Measurements from ENCODE around the gene ACTN4.

ACTN4 gene

DNA sequence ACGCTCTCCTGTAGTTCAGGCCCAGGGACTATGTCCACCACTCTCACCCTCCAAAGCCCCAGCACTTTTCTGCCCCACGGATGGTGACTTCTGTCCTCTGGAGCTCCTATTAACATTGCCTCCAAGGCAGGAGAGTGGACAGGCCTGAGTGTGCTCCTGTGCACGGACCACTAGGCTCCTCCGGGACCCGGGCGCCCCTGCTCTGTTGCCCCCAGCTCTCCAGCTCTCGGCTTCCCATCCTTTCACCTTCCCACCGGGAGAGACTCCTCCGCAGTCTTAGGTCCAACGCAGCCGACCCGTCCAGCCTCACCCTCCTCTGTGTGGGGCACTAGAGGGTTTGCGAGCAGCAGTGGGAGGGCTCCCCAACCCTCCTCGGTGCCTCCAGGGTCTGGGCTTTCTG is 66.4 kb downstream of the ACTN4 start:
- Histone ChIP-seq H3F3A (ENCODE audit: low read depth) (no peaks in the 10 kb centered on the region), H3K9me2 (replicated peaks; ENCODE audit: low read depth, low read length) (no peaks in the 10 kb centered on the region), H3K4me3 (ENCODE audit: low read length, poor library complexity, severe bottlenecking) (no peak overlapping the region), H4K20me1 (ENCODE audit: insufficient read depth, low read length, poor library complexity, severe bottlenecking) (no peaks in the 10 kb centered on the region), H3K4me1 (ENCODE audit: insufficient read depth, low read length, poor library complexity, severe bottlenecking) (no peaks in the 10 kb centered on the region), H3K79me2 (ENCODE audit: insufficient read depth, low read length) (no peaks in the 10 kb centered on the region), H2AFZ (ENCODE audit: low read length) (no peak overlapping the region), H3K9ac (ENCODE audit: low read depth, low read length, poor library complexity, severe bottlenecking) (no peak overlapping the region), H3K36me3 (ENCODE audit: insufficient read depth, low read length) (peaks cover 90% of the 10 kb centered on the region; the same call in 1 of the 2 replicates), H3K9me3 (ENCODE audit: insufficient read depth, low read depth, low read length) (no peaks in the 10 kb centered on the region), H3K4me2 (ENCODE audit: low read depth, low read length, poor library complexity, severe bottlenecking) (no peak overlapping the region), H3K27me3 (ENCODE audit: insufficient read depth, low read length, poor library complexity, severe bottlenecking) (no peaks in the 10 kb centered on the region)
- TF ChIP-seq EZH2phosphoT487 (IDR thresholded peaks at IDR 0.05; ENCODE audit: borderline replicate concordance), result no peak
- TF ChIP-seq, protein P1, sequence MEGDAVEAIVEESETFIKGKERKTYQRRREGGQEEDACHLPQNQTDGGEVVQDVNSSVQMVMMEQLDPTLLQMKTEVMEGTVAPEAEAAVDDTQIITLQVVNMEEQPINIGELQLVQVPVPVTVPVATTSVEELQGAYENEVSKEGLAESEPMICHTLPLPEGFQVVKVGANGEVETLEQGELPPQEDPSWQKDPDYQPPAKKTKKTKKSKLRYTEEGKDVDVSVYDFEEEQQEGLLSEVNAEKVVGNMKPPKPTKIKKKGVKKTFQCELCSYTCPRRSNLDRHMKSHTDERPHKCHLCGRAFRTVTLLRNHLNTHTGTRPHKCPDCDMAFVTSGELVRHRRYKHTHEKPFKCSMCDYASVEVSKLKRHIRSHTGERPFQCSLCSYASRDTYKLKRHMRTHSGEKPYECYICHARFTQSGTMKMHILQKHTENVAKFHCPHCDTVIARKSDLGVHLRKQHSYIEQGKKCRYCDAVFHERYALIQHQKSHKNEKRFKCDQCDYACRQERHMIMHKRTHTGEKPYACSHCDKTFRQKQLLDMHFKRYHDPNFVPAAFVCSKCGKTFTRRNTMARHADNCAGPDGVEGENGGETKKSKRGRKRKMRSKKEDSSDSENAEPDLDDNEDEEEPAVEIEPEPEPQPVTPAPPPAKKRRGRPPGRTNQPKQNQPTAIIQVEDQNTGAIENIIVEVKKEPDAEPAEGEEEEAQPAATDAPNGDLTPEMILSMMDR (conservative IDR thresholded peaks at IDR 0.05; ENCODE audit: low read length), result no peak

DNA sequence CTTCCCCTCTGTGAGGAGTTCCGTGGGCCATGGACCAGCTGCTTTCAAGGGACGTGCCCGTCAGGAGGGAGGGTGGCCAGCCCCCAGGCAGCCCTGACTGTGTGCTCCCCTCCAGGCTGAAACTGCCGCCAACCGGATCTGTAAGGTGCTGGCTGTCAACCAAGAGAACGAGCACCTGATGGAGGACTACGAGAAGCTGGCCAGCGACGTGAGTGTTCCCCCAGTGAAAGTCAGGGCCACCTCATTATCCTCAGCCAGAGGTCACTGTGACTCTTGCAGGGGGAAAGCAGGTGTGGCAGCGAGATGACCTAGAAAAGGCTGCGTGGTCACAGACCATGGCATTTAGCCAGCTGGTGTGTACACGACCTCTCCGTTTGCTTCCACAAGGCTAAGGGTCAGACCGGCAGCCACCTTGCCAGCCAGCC is 66.9 kb downstream of the ACTN4 start:
- no peak overlapping the region for H3K9ac ChIP-seq (ENCODE audit: low read depth, low read length, poor library complexity, severe bottlenecking)
- TF ChIP-seq, protein P1 (conservative IDR thresholded peaks at IDR 0.05; ENCODE audit: low read length), result no peak
- TF ChIP-seq EZH2phosphoT487 (IDR thresholded peaks at IDR 0.05; ENCODE audit: borderline replicate concordance), result no peak
- H3K27me3 ChIP-seq (ENCODE audit: insufficient read depth, low read length, poor library complexity, severe bottlenecking), result no peaks in the 10 kb centered on the region
- H3K4me1 ChIP-seq (ENCODE audit: insufficient read depth, low read length, poor library complexity, severe bottlenecking), result no peaks in the 10 kb centered on the region
- no peaks in the 10 kb centered on the region for H3K79me2 ChIP-seq (ENCODE audit: insufficient read depth, low read length)
- H4K20me1 ChIP-seq (ENCODE audit: insufficient read depth, low read length, poor library complexity, severe bottlenecking), result no peaks in the 10 kb centered on the region
- H2AFZ ChIP-seq (ENCODE audit: low read length), result no peak overlapping the region
- H3F3A ChIP-seq (ENCODE audit: low read depth), result no peaks in the 10 kb centered on the region
- H3K4me3 ChIP-seq (ENCODE audit: low read length, poor library complexity, severe bottlenecking), result no peak overlapping the region
- H3K4me2 ChIP-seq (ENCODE audit: low read depth, low read length, poor library complexity, severe bottlenecking), result no peak overlapping the region
- H3K36me3 ChIP-seq (ENCODE audit: insufficient read depth, low read length), result peaks cover 89% of the 10 kb centered on the region; the same call in 1 of the 2 replicates
- H3K9me2 ChIP-seq (replicated peaks; ENCODE audit: low read depth, low read length), result no peaks in the 10 kb centered on the region
- no peaks in the 10 kb centered on the region for H3K9me3 ChIP-seq (ENCODE audit: insufficient read depth, low read depth, low read length)

DNA sequence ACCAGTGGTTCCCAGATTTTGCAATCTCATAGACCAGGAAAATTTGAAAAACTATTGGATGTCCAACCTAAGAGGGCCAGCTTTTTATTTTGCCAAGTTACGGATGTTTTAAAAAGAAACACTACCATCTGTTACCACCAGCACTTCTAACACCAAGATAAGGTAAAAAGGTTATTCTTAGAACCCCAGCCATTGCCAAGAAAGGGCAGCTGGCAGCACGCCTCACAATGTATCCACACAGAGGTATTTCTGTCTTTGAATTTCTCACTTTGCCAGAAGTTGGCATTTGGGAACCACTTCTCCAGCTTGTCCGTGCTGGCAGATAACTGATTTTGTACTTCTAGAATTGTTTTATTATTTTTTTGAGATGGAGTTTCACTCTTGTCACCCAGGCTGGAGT is 68.1 kb downstream of the ACTN4 start:
- H3K27me3 ChIP-seq (ENCODE audit: insufficient read depth, low read length, poor library complexity, severe bottlenecking), result no peaks in the 10 kb centered on the region
- no peaks in the 10 kb centered on the region for H3F3A ChIP-seq (ENCODE audit: low read depth)
- peaks cover 88% of the 10 kb centered on the region; the same call in 1 of the 2 replicates for H3K36me3 ChIP-seq (ENCODE audit: insufficient read depth, low read length)
- no peaks in the 10 kb centered on the region for H4K20me1 ChIP-seq (ENCODE audit: insufficient read depth, low read length, poor library complexity, severe bottlenecking)
- H3K79me2 ChIP-seq (ENCODE audit: insufficient read depth, low read length), result no peaks in the 10 kb centered on the region
- TF ChIP-seq, protein P1 (conservative IDR thresholded peaks at IDR 0.05; ENCODE audit: low read length), result no peak
- TF ChIP-seq EZH2phosphoT487 (IDR thresholded peaks at IDR 0.05; ENCODE audit: borderline replicate concordance), result no peak
- no peak overlapping the region for H3K4me2 ChIP-seq (ENCODE audit: low read depth, low read length, poor library complexity, severe bottlenecking)
- H3K4me1 ChIP-seq (ENCODE audit: insufficient read depth, low read length, poor library complexity, severe bottlenecking), result no peaks in the 10 kb centered on the region
- no peaks in the 10 kb centered on the region for H3K9me2 ChIP-seq (replicated peaks; ENCODE audit: low read depth, low read length)
- H3K9ac ChIP-seq (ENCODE audit: low read depth, low read length, poor library complexity, severe bottlenecking), result no peak overlapping the region
- no peak overlapping the region for H3K4me3 ChIP-seq (ENCODE audit: low read length, poor library complexity, severe bottlenecking)
- no peaks in the 10 kb centered on the region for H3K9me3 ChIP-seq (ENCODE audit: insufficient read depth, low read depth, low read length)
- H2AFZ ChIP-seq (ENCODE audit: low read length), result no peak overlapping the region
